GM18909 (cell line): ENCODE results near the gene PPP2R5B.
"Not testable (repeated sequence)": the region's sequence is repeated elsewhere in the genome, so short reads cannot be mapped to it uniquely, and the experiment has no call there.

ENCODE experiments used
- ATAC-seq: cut with Tn5 transposase; IDR thresholded peaks from one replicate; pipeline ENCODE4 v1.9.1; 2021; ENCODE audit warnings: mild to moderate bottlenecking; ENCODE audit not compliant: unreplicated experiment, poor library complexity

PPP2R5B gene

DNA sequence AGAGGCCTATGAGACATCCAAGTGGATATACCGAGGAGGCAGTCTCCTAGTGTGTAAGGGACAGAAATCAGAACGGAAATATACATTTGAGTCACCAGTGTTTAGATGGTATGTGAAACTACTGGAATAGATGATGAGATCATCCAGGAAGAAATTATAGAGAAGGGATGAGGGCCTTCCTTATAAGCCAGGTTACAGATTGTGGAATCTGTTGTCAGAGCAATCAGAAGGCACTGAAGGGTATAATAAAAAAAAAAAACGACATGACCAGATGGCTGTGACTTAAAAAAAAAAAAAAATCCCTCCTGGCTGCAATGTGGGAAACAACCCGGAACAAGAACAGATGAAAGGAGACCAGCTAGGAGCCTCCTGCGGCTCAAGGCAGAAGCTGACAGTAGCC, 44.7 kb downstream of the PPP2R5B start:
- ATAC-seq, result no peak

DNA sequence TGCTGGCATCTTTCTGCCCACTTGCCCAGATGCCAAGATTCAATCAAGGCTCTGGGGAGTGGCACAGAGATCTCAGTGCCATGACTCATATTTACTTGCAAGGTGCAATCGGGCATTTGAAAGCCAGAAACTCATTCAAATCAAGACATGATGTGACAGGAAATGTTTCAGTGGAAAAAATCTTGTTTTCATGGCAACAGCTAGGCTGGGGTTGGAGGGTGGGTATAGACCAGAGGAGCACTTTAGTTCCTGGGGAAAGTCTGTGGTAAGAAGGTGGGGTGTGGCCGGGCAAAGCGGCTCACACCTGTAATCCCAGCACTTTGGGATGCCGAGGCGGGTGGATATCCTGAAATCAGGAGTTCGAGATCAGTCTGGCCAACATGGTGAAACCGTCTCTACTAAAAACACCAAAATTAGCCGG, 46.3 kb downstream of the PPP2R5B start:
- no peak for ATAC-seq

GRCh38 chr11:64971421-64972233, 47.1 kb downstream of the PPP2R5B start, which contains the start of gene MAJIN:
Gene MAJIN, minus strand, starts transcription at chr11:64972108. Its CDS starts 12,703 bp downstream, at chr11:64959405.
- no peak for ATAC-seq

DNA sequence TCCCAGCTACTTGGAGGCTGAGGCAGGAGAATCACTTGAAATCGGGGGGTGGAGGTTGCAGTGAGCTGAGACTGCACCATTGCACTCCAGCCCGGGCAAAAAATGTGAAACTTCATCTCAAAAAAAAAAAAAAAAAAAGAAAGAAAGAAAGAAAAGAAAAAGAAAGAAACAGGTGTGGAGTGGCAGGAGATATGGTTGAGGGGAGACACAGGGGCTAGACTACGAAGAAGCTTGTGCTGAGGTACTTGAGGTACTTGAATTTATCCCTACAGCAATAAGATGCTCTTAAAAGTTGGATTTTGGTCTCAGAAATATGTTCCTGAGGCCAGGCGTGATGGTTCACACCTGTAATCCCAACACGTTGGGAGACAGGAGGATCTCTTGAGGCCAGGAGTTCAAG, 49.6 kb downstream of the PPP2R5B start:
- ATAC-seq, result no peak

- no peak for ATAC-seq
Observed at GRCh38 chr11:64976651-64977050, 52.2 kb downstream of the PPP2R5B start.

- not testable (repeated sequence) for ATAC-seq
Observed at GRCh38 chr11:64983339-64983738, 58.9 kb downstream of the PPP2R5B start.
